Activated T-helper 1 cell treated with anti-CD3 and anti-CD28 coated beads, Interleukin-2, amount 50 U/mL, for 16 hours (primary cell): ENCODE measurements around the gene MRPL28.
"Not testable (repeated sequence)": the region's sequence is repeated elsewhere in the genome, so short reads cannot be mapped to it uniquely, and the experiment has no call there.

Experiments used
- DNase-seq, 2 donors: peaks; one replicate each; pipeline ENCODE4 v3.0.0-alpha.2; 2020; ENCODE audit warnings: low read depth in 1 of 2, low spot score in 1 of 2

The MRPL28 gene

GRCh38 chr16:360698-361336 lies 9.5 kb downstream of the MRPL28 start:
- no peak for DNase-seq

GRCh38 chr16:359871-360697 lies 10.3 kb downstream of the MRPL28 start:
- no peak for DNase-seq

GRCh38 chr16:359067-359763 lies 11.1 kb downstream of the MRPL28 start:
- DNase-seq = no peak

GRCh38 chr16:356741-357140 lies 13.6 kb downstream of the MRPL28 start:
- no peak for DNase-seq

GRCh38 chr16:354971-355461 lies 15.3 kb downstream of the MRPL28 start:
- no peak for DNase-seq

GRCh38 chr16:354291-354881 lies 16.0 kb downstream of the MRPL28 start:
- no peak for DNase-seq

GRCh38 chr16:353404-354290 lies 16.7 kb downstream of the MRPL28 start:
- DNase-seq = no peak

- peak; percentile 100 for DNase-seq
These were observed 17.6 kb downstream of the MRPL28 start, which contains the start of gene AXIN1 for GRCh38 chr16:352547-353403. Gene AXIN1 (minus strand): TSS chr16:352723. CDS start chr16:347025, 5,698 bp downstream.

- DNase-seq = peak in 1 of 2 donors; percentile 28
These were observed 18.4 kb downstream of the MRPL28 start for GRCh38 chr16:351804-352520.

- DNase-seq = no peak
These were observed 20.1 kb downstream of the MRPL28 start for GRCh38 chr16:350203-350602.

- no peak for DNase-seq
These were observed 21.1 kb downstream of the MRPL28 start for GRCh38 chr16:349211-349610.

- DNase-seq = not testable (repeated sequence)
These were observed 21.8 kb downstream of the MRPL28 start for GRCh38 chr16:348495-348894.

- no peak for DNase-seq
These were observed 23.1 kb downstream of the MRPL28 start for GRCh38 chr16:347203-347602.

GRCh38 chr16:346587-346986 lies 23.8 kb downstream of the MRPL28 start:
- DNase-seq = no peak

- DNase-seq = no peak
These were observed 24.6 kb downstream of the MRPL28 start for GRCh38 chr16:345772-346171.

- no peak for DNase-seq
These were observed 27.7 kb downstream of the MRPL28 start for GRCh38 chr16:342455-343213.

- DNase-seq = not testable (repeated sequence)
These were observed 28.4 kb downstream of the MRPL28 start for GRCh38 chr16:341974-342336.
